GM12878 (cell line): ENCODE measurements around the gene UCKL1. TPM values are rescaled to one million over a fixed set of nuclear protein-coding genes. Genes with fewer than 3 reads are reported as not detected.

Experiments
- BMI1 ChIP-seq: fragments of 450-650 bp; IDR thresholded peaks from 2 replicates; pipeline ENCODE4 v1.6.1; 2016; ENCODE audit warnings: mild to moderate bottlenecking, moderate library complexity, borderline replicate concordance
- CBX5 ChIP-seq: sonication (generic); IDR thresholded peaks from 2 replicates; pipeline ENCODE4 v1.6.1; 2016; ENCODE audit warnings: low read depth, moderate library complexity, mild to moderate bottlenecking, inconsistent platforms
- CEBPB ChIP-seq, 2 experiments: fragments of 150-350 bp in 1 of 2; IDR thresholded peaks; 2 replicates each; pipeline ENCODE4 v1.6.1; 2012 to 2014; ENCODE audit warnings: low read depth in 2 of 2, low read length in 2 of 2, borderline replicate concordance in 1 of 2, inconsistent platforms in 1 of 2
- EED ChIP-seq: sonication (generic); IDR thresholded peaks from 2 replicates; pipeline ENCODE4 v1.6.1; 2016; ENCODE audit warnings: antibody characterized with exemption, low read depth
- HCFC1 ChIP-seq: fragments of 150-350 bp; IDR thresholded peaks from 2 replicates; pipeline ENCODE4 v1.6.1; 2014; ENCODE audit warnings: low read length
- HSF1 ChIP-seq: fragments of 150-350 bp; IDR thresholded peaks from 2 replicates; pipeline ENCODE4 v1.6.1; 2014; ENCODE audit warnings: mild to moderate bottlenecking, low read depth, low read length
- MLLT1 ChIP-seq: fragments of 450-650 bp; IDR thresholded peaks from 2 replicates; pipeline ENCODE4 v1.6.1; 2016; ENCODE audit warnings: mild to moderate bottlenecking
- RELB ChIP-seq: fragments of 450-650 bp; IDR thresholded peaks from 2 replicates; pipeline ENCODE4 v1.6.1; 2017; ENCODE audit warnings: low read depth, mild to moderate bottlenecking, moderate library complexity
- ZNF217 ChIP-seq: fragments of 450-650 bp; IDR thresholded peaks from 2 replicates; pipeline ENCODE4 v1.6.1; 2017; ENCODE audit warnings: antibody characterized with exemption, mild to moderate bottlenecking
- ZSCAN29 ChIP-seq: fragments of 450-650 bp; IDR thresholded peaks from 2 replicates; pipeline ENCODE4 v1.6.1; 2017; ENCODE audit warnings: mild to moderate bottlenecking, moderate library complexity
- polyA plus RNA-seq, 11 experiments: library from polyadenylated mRNA; depleted of rRNA in 4 of 11; unstranded in 6 of 11; stranded (reverse) in 5 of 11; fragments of >200 nt; fragmentation: Nextera tagmentation in 4 of 11; fragmentation: Illumina TruSeq in 1 of 11; extraction: Ambion mirVana in 4 of 11; extraction: Trizol in 1 of 11; gene quantifications; 1 replicate in 1 of 11; 2 replicates in 10 of 11; pipeline versions ENCODE4 v1.2.1 to v1.2.3, GENCODE V29; 2011 to 2016; ENCODE audit warnings: inconsistent platforms in 2 of 11, missing spikeins in 2 of 11, low read depth in 1 of 11
- total RNA-seq, 4 experiments: library from RNA; depleted of rRNA in 3 of 4; stranded (reverse); fragments of >200 nt in 3 of 4; fragmentation: Illumina TruSeq in 1 of 4; extraction: Trizol in 1 of 4; gene quantifications; 2 replicates each; pipeline versions ENCODE4 v1.2.1 to v1.2.3, GENCODE V29; 2013 to 2021

UCKL1 gene
- total and polyA plus RNA-seq, 10 of the 15 experiments (the other 5 are each of a cell fraction or from before 2014, with no cell fraction given): 2.4 to 36.3 (median 24.8) TPM

- TF ChIP-seq ZNF217: no peak
- TF ChIP-seq HCFC1: no peak
- TF ChIP-seq RELB: 0 out of 2 replicates have a peak, but pooled peaks have one; percentile 37
- TF ChIP-seq HSF1: no peak
- no peak for TF ChIP-seq MLLT1
- TF ChIP-seq ZSCAN29: no peak
- no peak for TF ChIP-seq CEBPB (IDR thresholded peaks at IDR 0.05; ENCODE audit: borderline replicate concordance in 1 of 2, low read depth in 2 of 2, low read length in 2 of 2)
- TF ChIP-seq CBX5: no peak
- peak; percentile 80 for TF ChIP-seq EED
- no peak for TF ChIP-seq BMI1
These were observed 59.7 kb downstream of the UCKL1 start (continued) for GRCh38 chr20:63896264-63897105.
